ENCODE data around the gene IFITM2.

- TF ChIP-seq CTCF (IDR thresholded peaks at IDR 0.05) (no peak), POLR2AphosphoS5 (IDR thresholded peaks at IDR 0.05; ENCODE audit: insufficient read depth in 1 of 2, low read depth in 1 of 2) (peak in 1 of 2 donors; percentile 41)
Observed at GRCh38 chr11:287821-288477, 19.7 kb upstream of the IFITM2 start.
